HG02678 (cell line): Measurements from ENCODE around the gene LRRC75A.
"Not testable (repeated sequence)": the region's sequence is repeated elsewhere in the genome, so short reads cannot be mapped to it uniquely, and the experiment has no call there.

ENCODE experiments used
- ATAC-seq: cut with Tn5 transposase; IDR thresholded peaks from one replicate; pipeline ENCODE4 v1.9.1; 2021; ENCODE audit warnings: mild to moderate bottlenecking, moderate library complexity; ENCODE audit not compliant: unreplicated experiment

Gene LRRC75A

GRCh38 chr17:16407911-16408588 is 83.9 kb downstream of the LRRC75A start:
- ATAC-seq = peak; percentile 77

GRCh38 chr17:16406742-16407674 is 85.0 kb downstream of the LRRC75A start:
- ATAC-seq = no peak

GRCh38 chr17:16403847-16404246 is 88.1 kb downstream of the LRRC75A start:
- not testable (repeated sequence) for ATAC-seq

GRCh38 chr17:16398270-16399267 is 93.4 kb downstream of the LRRC75A start:
- ATAC-seq = peak; percentile 82

- not testable (repeated sequence) for ATAC-seq
Observed at GRCh38 chr17:16396693-16397092, 95.3 kb downstream of the LRRC75A start.

GRCh38 chr17:16395887-16396286 is 96.1 kb downstream of the LRRC75A start:
- not testable (repeated sequence) for ATAC-seq

- not testable (repeated sequence) for ATAC-seq
Observed at GRCh38 chr17:16392491-16392890, 99.5 kb downstream of the LRRC75A start.
